Measurements from ENCODE around the gene PAX2. TPM values are rescaled to one million over a fixed set of nuclear protein-coding genes. Genes with fewer than 3 reads are reported as not detected.

PAX2 gene
- total RNA-seq, 1 donor from 2014 or later: 0.23 TPM

GRCh38 chr10:100825325-100825875 is 80.0 kb downstream of the PAX2 start:
- no peak overlapping the region for H3K9ac ChIP-seq (ENCODE audit: low read length)
- Mint-ChIP-seq H3K27me3 (ENCODE audit: low read depth, unreplicated experiment) (peaks cover 87% of the 10 kb centered on the region), H3K4me3 (ENCODE audit: unreplicated experiment) (no peak overlapping the region), H3K4me1 (ENCODE audit: low read depth, unreplicated experiment) (peaks cover 4% of the 10 kb centered on the region), H3K27ac (ENCODE audit: unreplicated experiment) (no peak overlapping the region), H3K36me3 (ENCODE audit: low read depth, unreplicated experiment) (peaks cover 4% of the 10 kb centered on the region), H3K9me3 (ENCODE audit: unreplicated experiment) (peaks cover 6% of the 10 kb centered on the region)
- no peaks in the 10 kb centered on the region for H3K36me3 ChIP-seq (ENCODE audit: insufficient read depth, low read length)
- FAIRE-seq: no peak
- H3K27ac ChIP-seq (ENCODE audit: low read depth, low read length): no peak overlapping the region
- peaks cover 9% of the 10 kb centered on the region for H3K4me1 ChIP-seq (ENCODE audit: insufficient read depth, low read length)
- no peak overlapping the region for H3K4me2 ChIP-seq (ENCODE audit: low read length)
- TF ChIP-seq CTCF (IDR thresholded peaks at IDR 0.05; ENCODE audit: insufficient read depth, low read depth, low read length): no peak
- TF ChIP-seq EZH2 (IDR thresholded peaks at IDR 0.05; ENCODE audit: insufficient read depth, low read length): no peak
- H4K20me1 ChIP-seq (ENCODE audit: insufficient read depth, low read length): no peaks in the 10 kb centered on the region
- H3K27me3 ChIP-seq (ENCODE audit: insufficient read depth, low read length): peaks cover 76% of the 10 kb centered on the region
- no peak overlapping the region for H3K4me3 ChIP-seq (ENCODE audit: insufficient read depth, low read depth, low read length)
- no peak overlapping the region for H2AFZ ChIP-seq (ENCODE audit: low read depth, low read length)
- no peaks in the 10 kb centered on the region for H3K79me2 ChIP-seq (ENCODE audit: insufficient read depth, low read length)
- peaks cover 4% of the 10 kb centered on the region for H3K9me3 ChIP-seq (ENCODE audit: insufficient read depth, low read depth, low read length)
- no peak for DNase-seq (ENCODE audit: low read depth)

GRCh38 chr10:100826031-100826651 is 80.8 kb downstream of the PAX2 start:
- Histone ChIP-seq H3K27me3 (ENCODE audit: insufficient read depth, low read length) (peaks cover 79% of the 10 kb centered on the region), H3K36me3 (ENCODE audit: insufficient read depth, low read length) (no peaks in the 10 kb centered on the region), H3K79me2 (ENCODE audit: insufficient read depth, low read length) (no peaks in the 10 kb centered on the region), H3K4me2 (ENCODE audit: low read length) (no peak overlapping the region), H2AFZ (ENCODE audit: low read depth, low read length) (no peak overlapping the region), H3K9ac (ENCODE audit: low read length) (no peak overlapping the region), H3K9me3 (ENCODE audit: insufficient read depth, low read depth, low read length) (peaks cover 4% of the 10 kb centered on the region), H3K27ac (ENCODE audit: low read depth, low read length) (no peak overlapping the region), H4K20me1 (ENCODE audit: insufficient read depth, low read length) (no peaks in the 10 kb centered on the region), H3K4me1 (ENCODE audit: insufficient read depth, low read length) (peaks cover 9% of the 10 kb centered on the region), H3K4me3 (ENCODE audit: insufficient read depth, low read depth, low read length) (no peak overlapping the region)
- H3K27ac Mint-ChIP-seq (ENCODE audit: unreplicated experiment): no peak overlapping the region
- DNase-seq (ENCODE audit: low read depth): no peak
- peaks cover 4% of the 10 kb centered on the region for H3K36me3 Mint-ChIP-seq (ENCODE audit: low read depth, unreplicated experiment)
- no peak for FAIRE-seq
- H3K27me3 Mint-ChIP-seq (ENCODE audit: low read depth, unreplicated experiment): peaks cover 87% of the 10 kb centered on the region
- H3K4me1 Mint-ChIP-seq (ENCODE audit: low read depth, unreplicated experiment): peaks cover 4% of the 10 kb centered on the region
- no peak for TF ChIP-seq CTCF (IDR thresholded peaks at IDR 0.05; ENCODE audit: insufficient read depth, low read depth, low read length)
- H3K9me3 Mint-ChIP-seq (ENCODE audit: unreplicated experiment): peaks cover 7% of the 10 kb centered on the region
- no peak overlapping the region for H3K4me3 Mint-ChIP-seq (ENCODE audit: unreplicated experiment)

- H3K4me3 ChIP-seq (ENCODE audit: insufficient read depth, low read depth, low read length): no peak overlapping the region
- no peaks in the 10 kb centered on the region for H4K20me1 ChIP-seq (ENCODE audit: insufficient read depth, low read length)
- H2AFZ ChIP-seq (ENCODE audit: low read depth, low read length): no peak overlapping the region
- DNase-seq (ENCODE audit: low read depth): no peak
- Mint-ChIP-seq H3K36me3 (ENCODE audit: low read depth, unreplicated experiment) (peaks cover 4% of the 10 kb centered on the region), H3K4me3 (ENCODE audit: unreplicated experiment) (no peak overlapping the region), H3K4me1 (ENCODE audit: low read depth, unreplicated experiment) (peaks cover 4% of the 10 kb centered on the region), H3K9me3 (ENCODE audit: unreplicated experiment) (peaks cover 8% of the 10 kb centered on the region), H3K27ac (ENCODE audit: unreplicated experiment) (no peak overlapping the region), H3K27me3 (ENCODE audit: low read depth, unreplicated experiment) (peaks cover 87% of the 10 kb centered on the region)
- TF ChIP-seq EZH2 (IDR thresholded peaks at IDR 0.05; ENCODE audit: insufficient read depth, low read length): no peak
- no peak for TF ChIP-seq CTCF (IDR thresholded peaks at IDR 0.05; ENCODE audit: insufficient read depth, low read depth, low read length)
- no peak overlapping the region for H3K9ac ChIP-seq (ENCODE audit: low read length)
- H3K27ac ChIP-seq (ENCODE audit: low read depth, low read length): no peak overlapping the region
- H3K27me3 ChIP-seq (ENCODE audit: insufficient read depth, low read length): peaks cover 80% of the 10 kb centered on the region
- H3K4me2 ChIP-seq (ENCODE audit: low read length): peak overlapping the region; percentile 44
- H3K36me3 ChIP-seq (ENCODE audit: insufficient read depth, low read length): no peaks in the 10 kb centered on the region
- FAIRE-seq: no peak
- no peaks in the 10 kb centered on the region for H3K79me2 ChIP-seq (ENCODE audit: insufficient read depth, low read length)
- peaks cover 9% of the 10 kb centered on the region for H3K4me1 ChIP-seq (ENCODE audit: insufficient read depth, low read length)
- H3K9me3 ChIP-seq (ENCODE audit: insufficient read depth, low read depth, low read length): peaks cover 4% of the 10 kb centered on the region
Observed at GRCh38 chr10:100826661-100826982, 81.2 kb downstream of the PAX2 start.

Measured in astrocyte (in vitro differentiated cells and primary cell).